Activated CD4-positive, alpha-beta memory T cell treated with anti-CD3 and anti-CD28 coated beads, Interleukin-2, amount 10 ng/mL, durations not matched to agents 7 days and 5 days (primary cell): ENCODE measurements around the gene APOBEC3F. TPM values are rescaled to one million over a fixed set of nuclear protein-coding genes. Genes with fewer than 3 reads are reported as not detected.

Experiments
- total RNA-seq, 2 experiments: library from RNA; stranded (reverse); gene quantifications; one replicate each; pipeline ENCODE4 v1.2.3, GENCODE V29; 2021

Gene APOBEC3F
- total RNA-seq, 2 experiments from 2014 or later: 36.4 to 42.2 TPM

Other genes starting within 250 kb of the APOBEC3F start
- gene DNAL4, start 246.7 kb upstream of the APOBEC3F start, total RNA-seq: 1 to 10 TPM; 8.0 to 8.4 TPM
- gene NPTXR, start 196.8 kb upstream of the APOBEC3F start, total RNA-seq: 1 to 10 TPM in 1 of 2 experiments, under 1 TPM in 1; 0.91 to 1.3 TPM
- gene CBX6, start 168.6 kb upstream of the APOBEC3F start, total RNA-seq: 10 to 100 TPM; 76.5 TPM
- gene APOBEC3A, start 83.3 kb upstream of the APOBEC3F start, total RNA-seq: not detected
- gene APOBEC3B, start 58.5 kb upstream of the APOBEC3F start, total RNA-seq: 10 to 100 TPM; 51.6 to 51.9 TPM
- 100 to 1,000 TPM; 146 to 157 TPM for gene APOBEC3C, start 26.6 kb upstream of the APOBEC3F start, total RNA-seq
- 10 to 100 TPM; 58.2 to 58.9 TPM for gene APOBEC3D, start 19.7 kb upstream of the APOBEC3F start, total RNA-seq
- gene APOBEC3G, start 36.4 kb downstream of the APOBEC3F start, total RNA-seq: 100 to 1,000 TPM; 145 to 146 TPM
- gene APOBEC3H, start 56.4 kb downstream of the APOBEC3F start, total RNA-seq: 100 to 1,000 TPM; 126 to 128 TPM
- 10 to 100 TPM; 24.9 to 25.0 TPM for gene CBX7, start 111.8 kb downstream of the APOBEC3F start, total RNA-seq
- 1 to 10 TPM; 6.4 to 6.5 TPM for gene PDGFB, start 204.1 kb downstream of the APOBEC3F start, total RNA-seq